SKM-1 (cell line): ENCODE measurements around the gene PIM1.
A peak's percentile ranks its signal among the peaks of the same experiment; 100 is the strongest.
"Not testable (repeated sequence)": the region's sequence is repeated elsewhere in the genome, so short reads cannot be mapped to it uniquely, and the experiment has no call there.

Experiments used
- DNase-seq: peaks from one replicate; lab custom pipeline; 2025; ENCODE audit not compliant: unreplicated experiment; lab: John Stamatoyannopoulos, UW

PIM1 gene

DNA sequence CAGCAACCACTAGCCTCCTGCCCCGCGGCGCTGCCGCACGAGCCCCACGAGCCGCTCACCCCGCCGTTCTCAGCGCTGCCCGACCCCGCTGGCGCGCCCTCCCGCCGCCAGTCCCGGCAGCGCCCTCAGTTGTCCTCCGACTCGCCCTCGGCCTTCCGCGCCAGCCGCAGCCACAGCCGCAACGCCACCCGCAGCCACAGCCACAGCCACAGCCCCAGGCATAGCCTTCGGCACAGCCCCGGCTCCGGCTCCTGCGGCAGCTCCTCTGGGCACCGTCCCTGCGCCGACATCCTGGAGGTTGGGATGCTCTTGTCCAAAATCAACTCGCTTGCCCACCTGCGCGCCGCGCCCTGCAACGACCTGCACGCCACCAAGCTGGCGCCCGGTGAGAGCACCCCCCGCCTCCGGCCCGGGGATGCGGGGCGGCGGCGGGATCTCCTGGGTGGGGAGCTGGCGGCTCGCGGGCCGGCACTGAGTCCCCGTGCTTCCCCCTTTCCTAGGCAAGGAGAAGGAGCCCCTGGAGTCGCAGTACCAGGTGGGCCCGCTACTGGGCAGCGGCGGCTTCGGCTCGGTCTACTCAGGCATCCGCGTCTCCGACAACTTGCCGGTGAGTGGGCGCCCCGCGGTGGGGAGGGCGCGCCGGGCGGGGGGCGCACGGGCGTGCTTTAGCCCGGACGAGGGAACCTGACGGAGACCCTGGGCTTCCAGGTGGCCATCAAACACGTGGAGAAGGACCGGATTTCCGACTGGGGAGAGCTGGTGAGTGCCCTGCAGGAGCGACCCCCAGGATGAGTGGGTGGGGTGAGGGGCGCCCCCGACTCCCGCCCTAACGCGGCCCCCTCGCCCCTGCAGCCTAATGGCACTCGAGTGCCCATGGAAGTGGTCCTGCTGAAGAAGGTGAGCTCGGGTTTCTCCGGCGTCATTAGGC is 585 bp downstream of the PIM1 start:
- DNase-seq: no peak

DNA sequence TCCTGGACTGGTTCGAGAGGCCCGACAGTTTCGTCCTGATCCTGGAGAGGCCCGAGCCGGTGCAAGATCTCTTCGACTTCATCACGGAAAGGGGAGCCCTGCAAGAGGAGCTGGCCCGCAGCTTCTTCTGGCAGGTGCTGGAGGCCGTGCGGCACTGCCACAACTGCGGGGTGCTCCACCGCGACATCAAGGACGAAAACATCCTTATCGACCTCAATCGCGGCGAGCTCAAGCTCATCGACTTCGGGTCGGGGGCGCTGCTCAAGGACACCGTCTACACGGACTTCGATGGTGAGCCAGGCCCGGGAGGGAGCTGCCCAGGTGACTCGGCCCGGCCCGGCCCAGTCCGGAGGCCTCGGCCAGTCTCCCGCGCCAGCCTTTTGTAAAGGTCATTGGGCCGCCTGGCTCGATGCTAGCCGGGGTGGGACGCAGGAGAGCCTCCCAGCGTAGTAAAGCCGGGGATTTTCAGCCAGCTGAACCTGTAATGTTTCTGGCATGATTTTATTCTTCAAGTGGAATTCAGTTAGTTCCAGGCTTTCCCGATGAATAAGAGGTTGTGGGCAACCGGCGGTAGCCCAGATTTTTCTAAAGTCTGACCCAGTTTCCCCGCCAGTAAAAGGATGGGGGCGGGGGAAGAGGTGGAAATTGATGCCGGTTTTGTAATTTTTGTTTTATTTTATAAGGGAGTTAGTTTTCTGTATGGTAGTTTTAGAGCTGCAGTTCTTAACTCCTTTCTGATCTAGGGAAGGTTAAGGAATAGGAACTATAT is 1.4 kb downstream of the PIM1 start:
- no peak for DNase-seq

- DNase-seq: peak; percentile 88
These were observed 2.2 kb downstream of the PIM1 start for GRCh38 chr6:37171970-37172812.

- DNase-seq: no peak
These were observed 3.0 kb downstream of the PIM1 start for GRCh38 chr6:37172912-37173492.

- DNase-seq: no peak
These were observed 3.7 kb downstream of the PIM1 start for GRCh38 chr6:37173493-37174195.

DNA sequence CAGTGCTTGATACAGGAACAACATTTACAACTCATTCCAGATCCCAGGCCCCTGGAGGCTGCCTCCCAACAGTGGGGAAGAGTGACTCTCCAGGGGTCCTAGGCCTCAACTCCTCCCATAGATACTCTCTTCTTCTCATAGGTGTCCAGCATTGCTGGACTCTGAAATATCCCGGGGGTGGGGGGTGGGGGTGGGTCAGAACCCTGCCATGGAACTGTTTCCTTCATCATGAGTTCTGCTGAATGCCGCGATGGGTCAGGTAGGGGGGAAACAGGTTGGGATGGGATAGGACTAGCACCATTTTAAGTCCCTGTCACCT is 4.2 kb downstream of the PIM1 start:
- DNase-seq: no peak

DNA sequence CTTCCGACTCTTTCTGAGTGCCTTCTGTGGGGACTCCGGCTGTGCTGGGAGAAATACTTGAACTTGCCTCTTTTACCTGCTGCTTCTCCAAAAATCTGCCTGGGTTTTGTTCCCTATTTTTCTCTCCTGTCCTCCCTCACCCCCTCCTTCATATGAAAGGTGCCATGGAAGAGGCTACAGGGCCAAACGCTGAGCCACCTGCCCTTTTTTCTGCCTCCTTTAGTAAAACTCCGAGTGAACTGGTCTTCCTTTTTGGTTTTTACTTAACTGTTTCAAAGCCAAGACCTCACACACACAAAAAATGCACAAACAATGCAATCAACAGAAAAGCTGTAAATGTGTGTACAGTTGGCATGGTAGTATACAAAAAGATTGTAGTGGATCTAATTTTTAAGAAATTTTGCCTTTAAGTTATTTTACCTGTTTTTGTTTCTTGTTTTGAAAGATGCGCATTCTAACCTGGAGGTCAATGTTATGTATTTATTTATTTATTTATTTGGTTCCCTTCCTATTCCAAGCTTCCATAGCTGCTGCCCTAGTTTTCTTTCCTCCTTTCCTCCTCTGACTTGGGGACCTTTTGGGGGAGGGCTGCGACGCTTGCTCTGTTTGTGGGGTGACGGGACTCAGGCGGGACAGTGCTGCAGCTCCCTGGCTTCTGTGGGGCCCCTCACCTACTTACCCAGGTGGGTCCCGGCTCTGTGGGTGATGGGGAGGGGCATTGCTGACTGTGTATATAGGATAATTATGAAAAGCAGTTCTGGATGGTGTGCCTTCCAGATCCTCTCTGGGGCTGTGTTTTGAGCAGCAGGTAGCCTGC is 4.8 kb downstream of the PIM1 start:
- no peak for DNase-seq

DNA sequence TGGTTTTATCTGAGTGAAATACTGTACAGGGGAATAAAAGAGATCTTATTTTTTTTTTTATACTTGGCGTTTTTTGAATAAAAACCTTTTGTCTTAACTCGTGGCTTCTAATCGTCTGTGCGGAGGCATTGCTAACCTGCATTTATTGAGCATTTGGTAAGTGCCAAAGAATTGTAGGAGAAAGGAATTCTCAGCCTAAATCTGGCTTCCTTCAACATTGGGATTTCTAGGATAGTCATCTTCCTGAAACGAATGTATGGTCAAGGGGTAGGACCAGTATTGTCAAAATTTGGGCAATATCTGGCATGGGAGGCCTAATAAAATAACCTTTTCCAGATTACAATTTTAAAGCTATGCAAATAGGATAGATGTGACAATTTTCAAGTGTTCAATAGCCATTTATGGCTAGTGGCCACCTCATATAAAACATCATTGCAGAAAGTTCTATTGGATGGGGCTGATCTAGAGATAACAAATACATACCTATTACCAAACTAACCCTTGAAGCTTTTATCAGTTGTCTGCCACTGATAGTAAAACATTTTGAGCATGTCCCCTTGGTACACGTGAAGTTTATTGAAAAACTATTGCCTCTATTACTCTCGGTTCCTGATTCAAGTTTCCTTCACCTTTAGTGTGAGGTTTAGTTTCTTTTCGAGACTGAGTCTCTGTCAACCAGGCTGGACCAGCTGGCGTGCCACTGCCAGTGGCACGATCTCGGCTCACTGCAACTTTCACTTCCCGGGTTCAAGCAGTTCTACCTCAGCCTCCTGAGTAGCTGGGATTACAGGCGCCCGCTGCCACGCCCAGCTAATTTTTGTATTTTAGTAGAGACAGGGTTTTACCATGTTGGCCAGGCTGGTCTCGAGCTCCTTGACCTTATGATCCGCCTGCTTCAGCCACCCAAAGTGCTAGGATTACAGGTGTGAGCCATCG is 5.6 kb downstream of the PIM1 start:
- no peak for DNase-seq

DNA sequence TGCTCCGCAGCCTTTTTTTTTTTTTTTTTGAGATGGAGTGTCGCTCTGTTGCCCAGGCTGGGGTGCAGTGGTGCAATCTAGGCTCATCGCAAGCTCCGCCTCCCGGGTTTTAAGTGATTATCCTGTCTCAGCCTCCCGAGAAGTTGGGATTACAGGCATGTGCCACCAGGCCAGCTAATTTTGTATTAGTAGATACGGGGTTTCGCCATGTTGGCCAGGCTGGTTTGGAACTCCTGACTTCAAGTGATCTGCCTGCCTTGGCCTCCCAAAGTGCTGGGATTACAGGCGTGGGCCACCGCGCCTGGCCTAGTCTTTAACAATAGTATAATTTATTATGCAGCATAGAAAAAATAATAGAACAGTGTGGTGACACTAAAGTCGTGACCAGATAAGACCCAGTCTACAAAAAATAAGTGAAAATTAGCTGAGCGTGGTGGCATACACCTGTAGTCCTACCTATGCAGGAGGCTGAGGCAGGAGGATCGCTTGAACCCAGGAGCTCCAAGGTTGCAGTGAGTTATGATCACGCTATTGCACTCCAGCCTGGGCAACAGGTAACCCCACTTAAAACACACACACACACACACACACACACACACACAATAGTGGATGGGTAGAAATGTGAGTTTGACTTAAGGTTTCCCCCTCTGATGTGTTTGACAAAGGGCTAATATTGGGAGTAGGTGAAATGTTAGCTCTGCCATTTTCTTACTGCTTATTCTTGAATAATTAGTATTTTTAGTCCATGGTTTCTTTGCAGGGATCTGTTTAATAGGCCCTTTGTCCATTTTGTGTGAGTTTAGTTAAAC is 6.5 kb downstream of the PIM1 start:
- no peak for DNase-seq

DNA sequence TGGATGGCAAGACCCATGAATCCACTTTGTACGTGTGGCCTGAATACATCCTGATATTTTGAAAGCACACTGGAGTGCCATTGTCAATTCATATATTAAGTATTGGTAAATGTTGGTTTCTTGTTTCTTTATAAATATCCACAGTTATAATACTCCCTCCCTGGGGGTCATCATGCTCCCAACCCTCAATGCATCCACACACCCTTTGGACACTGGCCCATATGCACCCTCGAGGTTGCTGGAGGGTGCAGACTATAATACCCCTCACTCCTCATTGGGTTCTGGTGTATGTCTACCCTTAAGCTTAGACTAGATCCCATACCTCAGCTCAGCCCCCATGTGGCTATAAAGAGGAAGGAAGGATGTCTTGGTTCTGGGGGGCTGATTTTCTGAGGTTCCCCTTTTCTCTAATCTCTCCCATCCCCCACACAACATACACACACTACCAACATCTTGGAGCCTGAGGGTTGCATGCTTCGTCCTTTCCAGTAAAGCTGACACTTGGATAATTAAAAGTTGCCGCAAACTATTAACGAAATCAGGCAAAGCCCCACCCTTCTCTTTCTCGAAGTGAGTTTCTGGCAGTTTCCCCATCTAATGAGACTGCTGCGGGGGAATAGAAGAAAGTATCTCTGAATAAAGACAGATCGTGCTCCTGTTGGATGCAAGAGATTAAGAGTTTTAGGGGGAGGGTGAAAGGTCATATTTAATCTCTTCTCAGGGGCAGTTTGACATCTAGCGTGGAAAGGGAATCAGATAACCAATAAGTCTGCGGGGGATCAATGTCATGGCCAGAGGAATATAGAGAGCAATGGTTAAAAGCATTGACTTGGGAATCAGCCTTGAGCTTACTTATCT is 7.4 kb downstream of the PIM1 start:
- DNase-seq: peak; percentile 24

DNA sequence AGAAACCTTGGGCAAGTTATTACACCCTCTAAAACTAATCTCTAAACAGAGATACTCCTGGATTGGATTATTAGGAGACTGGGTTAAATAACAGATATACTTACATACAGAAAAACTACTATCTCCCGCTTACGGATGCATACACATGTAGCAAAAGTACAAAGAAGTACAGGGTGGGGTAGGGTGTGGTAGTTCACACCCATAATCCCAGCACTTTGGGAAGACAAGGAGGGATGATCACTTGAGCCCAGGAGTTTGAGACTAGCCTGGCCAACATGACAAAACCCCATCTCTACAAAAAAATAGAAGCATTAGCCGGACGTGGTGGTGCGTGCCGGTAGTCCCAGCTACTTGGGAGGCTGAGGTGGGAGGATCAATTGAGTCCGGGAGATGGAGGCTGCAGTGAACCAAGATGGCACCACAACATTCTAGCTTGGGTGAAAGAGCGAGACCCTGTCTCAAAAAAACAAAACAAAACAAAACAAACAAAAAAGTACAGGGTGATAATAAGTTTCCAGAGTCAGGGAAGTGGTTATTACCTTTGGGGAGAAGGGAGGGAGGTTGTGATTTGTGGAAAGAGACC is 8.1 kb downstream of the PIM1 start:
- DNase-seq: no peak

- no peak for DNase-seq
These were observed 10.1 kb downstream of the PIM1 start for GRCh38 chr6:37180075-37180474.

- DNase-seq: not testable (repeated sequence)
These were observed 10.7 kb downstream of the PIM1 start for GRCh38 chr6:37180610-37181009.

DNA sequence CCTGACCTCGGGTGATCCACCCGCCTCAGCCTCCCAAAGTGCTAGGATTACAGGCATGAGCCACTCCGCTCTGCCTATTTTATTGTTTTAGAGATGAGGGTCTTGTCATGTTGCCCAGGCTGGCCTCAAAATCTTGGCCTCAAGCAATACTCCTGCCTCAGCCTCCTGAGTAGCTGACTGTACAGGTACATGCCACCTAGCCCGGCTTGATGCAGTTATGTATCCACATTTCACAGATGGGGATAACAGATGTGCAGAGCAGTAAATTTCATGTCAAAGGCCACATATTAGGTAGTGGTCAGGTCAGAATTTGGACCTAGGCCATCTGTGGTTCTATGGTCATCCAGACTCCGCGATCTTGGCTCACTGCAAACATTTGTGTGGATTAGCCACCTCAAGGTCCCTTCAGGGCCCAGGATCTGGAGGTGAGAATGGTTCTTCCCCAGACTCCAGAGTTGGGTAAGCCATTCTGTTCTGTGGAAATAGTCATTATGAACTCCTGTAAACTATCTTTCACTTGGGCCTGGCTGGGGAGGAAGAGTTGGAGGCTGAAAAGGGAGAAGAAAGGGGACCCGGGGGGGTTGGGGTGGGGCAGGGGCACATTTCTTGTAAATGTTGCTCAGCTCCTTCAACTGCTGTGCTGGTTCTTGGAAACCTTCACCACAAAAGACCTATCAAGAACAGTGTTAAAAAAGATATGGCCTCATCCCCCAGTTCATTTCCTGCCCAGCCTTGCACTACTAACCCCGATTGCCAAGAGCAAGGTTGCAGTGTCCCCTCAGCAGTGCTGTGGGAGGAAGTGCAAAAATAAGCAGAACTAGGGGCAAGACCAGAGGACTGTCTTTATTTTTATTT is 13.0 kb downstream of the PIM1 start:
- peak; percentile 98 for DNase-seq

GRCh38 chr6:37185949-37186720 is 16.2 kb downstream of the PIM1 start:
- DNase-seq: not testable (repeated sequence)
